Skin of body (tissue), 2 donors: ENCODE measurements around the gene TSPAN4. TPM values are rescaled to one million over a fixed set of nuclear protein-coding genes. Genes with fewer than 3 reads are reported as not detected.

Source experiments
- DNase-seq: peaks from one replicate; lab custom pipeline; 2025; lab: John Stamatoyannopoulos, UW
- total RNA-seq: library from RNA; depleted of rRNA; stranded (reverse); fragments of >200 nt; gene quantifications from one replicate; pipeline ENCODE4 v1.2.3, GENCODE V29; 2014

TSPAN4 gene
- total RNA-seq, 1 donor from 2014 or later, result 35.8 TPM

- DNase-seq, result no peak
Observed at GRCh38 chr11:863023-863909, 20.6 kb downstream of the TSPAN4 start.

DNA sequence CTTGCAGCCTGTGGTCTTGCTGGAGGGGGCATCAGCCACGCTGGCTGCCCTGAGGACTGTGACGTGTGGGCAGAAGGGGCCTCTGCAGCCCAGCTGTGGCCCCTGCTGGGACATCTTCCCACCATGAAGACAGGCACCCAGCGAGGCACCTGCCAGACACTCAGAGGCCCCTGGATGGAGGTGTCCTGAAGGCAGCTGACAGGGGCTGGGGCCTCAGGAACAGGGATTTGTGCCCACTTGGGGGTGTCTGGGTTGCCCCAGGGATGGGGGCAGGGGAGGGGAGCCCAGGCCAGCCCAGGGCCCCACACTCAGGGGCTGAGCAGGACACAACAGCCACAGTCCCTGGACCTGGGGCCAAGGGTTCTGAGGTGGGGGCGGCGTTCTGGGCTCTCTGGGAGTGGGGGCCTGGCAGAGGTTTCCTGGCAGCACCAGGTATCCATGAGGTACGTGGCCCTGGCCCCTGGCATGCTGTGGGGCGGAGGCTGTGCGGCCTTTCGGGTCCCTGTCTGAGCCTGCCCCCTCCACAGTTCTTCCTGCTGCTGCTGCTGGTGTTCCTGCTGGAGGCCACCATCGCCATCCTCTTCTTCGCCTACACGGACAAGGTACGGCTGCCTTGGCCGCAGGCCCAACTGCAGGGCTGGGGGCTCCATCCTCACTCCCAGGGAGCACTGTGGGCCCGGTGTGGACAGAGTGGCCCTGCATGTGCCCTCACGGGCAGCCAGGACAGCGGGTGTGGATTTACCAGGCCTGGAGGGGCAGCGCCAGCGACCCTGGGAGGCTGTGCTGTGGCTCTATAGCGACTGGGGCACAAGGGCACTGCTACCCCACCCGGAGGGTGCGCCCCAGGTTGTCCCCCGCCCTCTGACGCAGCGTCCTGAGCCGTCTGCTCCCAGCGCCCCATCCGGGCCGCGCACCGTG, 21.5 kb downstream of the TSPAN4 start:
- DNase-seq, result no peak

DNA sequence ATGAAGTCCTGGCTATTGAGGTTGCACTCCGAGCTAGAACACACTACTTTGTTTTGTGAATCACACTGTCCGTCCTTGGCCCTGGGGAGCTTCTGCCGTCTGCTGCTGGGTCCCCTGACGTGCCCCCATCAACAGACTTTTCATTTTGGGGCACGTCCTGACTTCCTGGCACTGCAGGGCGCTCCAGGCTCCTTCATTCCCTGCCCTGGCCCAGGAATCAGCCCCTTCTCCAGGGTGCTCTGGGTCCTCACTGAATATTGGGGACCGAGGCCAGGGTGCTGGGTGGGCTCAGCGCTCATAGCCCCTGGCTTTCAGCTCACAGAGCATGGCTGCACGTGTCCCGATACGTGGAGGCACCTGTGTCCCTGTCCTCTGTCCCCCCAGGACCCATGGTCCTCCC, 22.2 kb downstream of the TSPAN4 start:
- DNase-seq, result no peak

- no peak for DNase-seq
Observed at GRCh38 chr11:865462-866430, 23.1 kb downstream of the TSPAN4 start.

- DNase-seq, result no peak
Observed at GRCh38 chr11:866481-866880, 23.8 kb downstream of the TSPAN4 start.

DNA sequence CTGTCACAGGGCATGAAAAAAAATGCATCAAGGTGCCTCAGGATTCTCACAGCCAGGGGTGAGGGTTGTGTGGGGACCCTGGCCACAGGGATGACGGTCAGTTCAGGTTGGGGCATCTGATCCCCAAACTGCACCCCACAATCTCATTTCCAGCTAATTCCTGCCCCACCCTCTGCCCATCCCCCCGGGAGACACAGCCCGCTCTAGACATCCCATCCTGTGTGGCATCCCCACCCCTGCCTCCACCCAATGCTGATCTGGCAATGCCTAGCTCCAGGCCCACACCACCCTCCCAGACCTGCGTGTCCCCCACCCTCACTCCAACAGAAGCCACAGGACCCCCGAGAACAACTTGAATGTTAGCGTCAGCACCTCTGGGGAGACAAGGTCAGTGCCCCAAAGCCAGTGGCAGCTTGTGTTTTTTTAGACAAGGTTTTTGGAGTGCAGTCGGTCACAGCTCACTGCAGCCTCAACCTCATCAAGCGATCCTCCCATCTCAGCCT, 25.3 kb downstream of the TSPAN4 start:
- no peak for DNase-seq

DNA sequence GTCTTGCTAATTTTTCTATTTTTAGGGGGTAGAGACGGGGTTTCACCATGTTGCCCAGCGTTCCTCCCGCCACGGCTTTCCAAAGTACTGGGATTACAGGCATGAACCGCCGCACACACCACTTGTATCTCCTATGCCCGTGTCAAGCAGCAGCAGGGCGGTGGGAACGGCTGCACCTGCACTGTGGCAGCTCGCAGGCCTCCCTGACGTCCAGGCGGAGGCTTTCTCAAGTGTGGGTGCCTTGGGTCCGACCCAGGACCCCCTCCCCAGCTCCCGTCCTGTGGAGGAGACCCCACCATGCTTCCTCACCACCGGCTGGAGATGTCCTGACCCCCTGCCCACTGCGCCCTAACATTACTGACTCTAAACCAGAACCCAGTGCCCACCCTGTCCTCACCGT, 25.7 kb downstream of the TSPAN4 start:
- no peak for DNase-seq

GRCh38 chr11:868802-869201, 26.1 kb downstream of the TSPAN4 start:
- no peak for DNase-seq

- DNase-seq, result no peak
Observed at GRCh38 chr11:869399-870126, 26.9 kb downstream of the TSPAN4 start.

- no peak for DNase-seq
Observed at GRCh38 chr11:870127-870413, 27.4 kb downstream of the TSPAN4 start.

GRCh38 chr11:870418-870817, 27.8 kb downstream of the TSPAN4 start:
- no peak for DNase-seq

- no peak for DNase-seq
Observed at GRCh38 chr11:871472-871871, 28.8 kb downstream of the TSPAN4 start.

GRCh38 chr11:872799-873198, 30.1 kb downstream of the TSPAN4 start:
- no peak for DNase-seq

DNA sequence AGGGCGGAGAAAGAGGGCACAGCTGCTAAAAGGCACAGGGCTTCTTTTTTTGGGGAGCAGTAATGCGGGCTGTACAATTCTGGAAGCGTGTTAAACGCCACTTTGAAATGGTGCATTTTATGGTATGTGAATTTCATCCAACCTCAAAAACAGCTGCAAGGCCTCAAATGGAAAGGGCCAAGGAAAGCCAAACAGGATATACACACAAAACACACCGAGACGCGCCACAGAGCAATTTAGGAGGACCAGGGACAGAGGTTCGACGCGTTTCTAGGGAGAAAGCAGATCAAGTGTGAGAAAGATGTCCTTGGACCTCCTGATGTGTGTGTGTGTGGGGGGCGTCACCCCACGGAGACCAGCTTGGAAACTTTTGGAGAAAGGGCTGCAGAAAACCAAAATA, 31.1 kb downstream of the TSPAN4 start:
- no peak for DNase-seq

- DNase-seq, result no peak
Observed at GRCh38 chr11:875203-875602, 32.6 kb downstream of the TSPAN4 start.

DNA sequence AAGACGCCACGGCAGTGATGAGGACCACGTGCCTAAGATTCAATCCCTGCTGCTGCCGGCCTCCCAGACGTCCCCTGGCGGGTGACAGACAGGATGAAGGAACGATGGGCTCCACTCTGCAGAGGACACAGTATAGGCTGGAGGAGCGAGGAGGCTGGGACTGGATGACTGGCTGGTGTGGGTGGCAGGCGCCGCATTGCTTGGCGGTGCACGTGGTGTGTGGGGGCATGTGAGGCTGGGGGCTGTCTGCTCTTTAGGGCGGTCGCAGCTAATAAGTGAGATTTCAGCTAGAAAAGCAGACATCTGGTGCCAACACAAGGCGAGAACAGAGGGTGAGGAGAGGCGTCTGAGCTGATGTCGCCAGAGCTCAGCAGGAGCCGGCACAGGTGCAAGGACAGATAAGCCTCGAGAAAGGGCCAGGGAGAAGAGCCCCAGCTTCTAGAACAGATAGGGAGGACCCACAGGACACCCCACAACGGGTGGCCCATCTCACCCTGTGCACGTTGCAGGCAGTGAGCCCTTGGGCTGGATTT, 33.2 kb downstream of the TSPAN4 start:
- no peak for DNase-seq

- no peak for DNase-seq
Observed at GRCh38 chr11:876545-876944, 33.9 kb downstream of the TSPAN4 start.

- no peak for DNase-seq
Observed at GRCh38 chr11:877565-877964, 34.9 kb downstream of the TSPAN4 start.

DNA sequence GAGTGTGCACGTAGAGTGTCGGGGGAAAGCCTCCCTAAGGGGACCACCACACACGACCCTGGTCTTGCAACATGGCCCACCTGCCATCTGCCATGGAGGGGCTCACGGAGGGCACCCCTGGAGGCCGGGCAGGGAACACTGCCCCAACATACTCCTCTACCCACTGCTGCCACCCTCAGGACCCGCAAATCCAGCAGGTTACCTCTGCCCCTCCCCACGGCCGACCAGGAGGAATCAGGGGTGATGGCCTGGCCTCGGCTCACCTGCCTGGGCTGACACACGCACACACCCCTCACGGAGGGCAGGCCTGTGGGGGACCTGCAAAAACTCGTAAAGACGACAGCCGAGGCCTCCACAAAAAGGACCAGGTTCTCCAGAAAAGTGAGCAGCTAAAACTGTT, 37.8 kb downstream of the TSPAN4 start:
- DNase-seq, result no peak

DNA sequence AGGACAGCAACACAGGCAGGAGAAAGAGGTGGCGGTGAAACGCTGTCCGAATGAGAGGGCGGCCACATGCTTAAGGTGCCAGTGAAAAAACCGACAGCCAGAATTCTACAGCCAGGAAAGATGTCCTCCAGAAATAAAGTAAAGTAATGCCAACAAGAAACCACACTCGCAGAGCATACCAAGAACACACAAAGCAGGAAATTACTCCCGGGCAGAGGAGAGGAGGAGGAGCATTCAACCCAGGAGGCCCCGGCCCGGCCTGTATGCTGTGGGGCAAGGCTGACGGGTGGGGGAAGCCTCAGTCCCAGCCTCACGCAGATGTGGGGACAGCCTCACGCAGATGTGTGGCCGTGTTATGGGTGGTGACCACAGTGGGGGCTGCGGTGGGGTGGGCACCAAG, 39.9 kb downstream of the TSPAN4 start:
- no peak for DNase-seq
